Measurements from ENCODE around the gene MS4A18. TPM values are rescaled to one million over a fixed set of nuclear protein-coding genes. Genes with fewer than 3 reads are reported as not detected.

The MS4A18 gene
- total RNA-seq, 1 experiment from 2014 or later: not detected

DNA sequence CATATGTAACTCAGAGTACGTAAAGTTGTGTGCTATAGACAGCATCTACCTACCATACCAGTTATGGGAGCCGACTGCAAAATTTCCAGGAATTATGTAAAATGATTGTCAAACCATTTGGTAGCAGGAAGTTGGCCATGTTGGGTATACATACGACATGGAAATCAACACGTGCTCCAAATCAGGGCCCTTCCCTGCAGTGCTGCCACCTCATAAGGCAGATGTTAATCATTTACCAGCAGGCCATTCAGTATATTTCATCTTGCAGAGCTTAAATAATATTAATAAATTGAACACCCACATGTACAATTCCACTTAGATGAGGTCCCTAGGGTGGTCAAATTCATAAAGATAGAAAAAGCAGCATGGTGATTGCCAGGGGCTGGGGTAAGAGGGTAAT lies 9.8 kb downstream of the MS4A18 start:
- ChIA-PET CTCF (no interaction called here), POLR2A (no interaction called here)
- peaks cover under 1% of the 10 kb centered on the region; the same call in 1 of the 2 replicates for H3K27me3 Mint-ChIP-seq (ENCODE audit: low read depth)
- H3K4me1 Mint-ChIP-seq: no peaks in the 10 kb centered on the region; the same call in 1 of the 2 replicates
- H3K36me3 Mint-ChIP-seq: no peaks in the 10 kb centered on the region
- ATAC-seq: no peak
- no peaks in the 10 kb centered on the region for H3K9me3 Mint-ChIP-seq
- no peak overlapping the region for H3K27ac Mint-ChIP-seq
- TF ChIP-seq JUN (CRISPR knock-in tag; IDR thresholded peaks at IDR 0.05): no peak
- no peak for TF ChIP-seq IRF2 (CRISPR knock-in tag; IDR thresholded peaks at IDR 0.05; ENCODE audit: borderline replicate concordance, low read depth)
- TF ChIP-seq NFATC4 (CRISPR knock-in tag; IDR thresholded peaks at IDR 0.05): no peak
- TF ChIP-seq TP53 (CRISPR knock-in tag; IDR thresholded peaks at IDR 0.05): no peak
- TF ChIP-seq ZNF317 (CRISPR knock-in tag; IDR thresholded peaks at IDR 0.05; ENCODE audit: borderline replicate concordance, low read depth): no peak
- TF ChIP-seq, protein P1, sequence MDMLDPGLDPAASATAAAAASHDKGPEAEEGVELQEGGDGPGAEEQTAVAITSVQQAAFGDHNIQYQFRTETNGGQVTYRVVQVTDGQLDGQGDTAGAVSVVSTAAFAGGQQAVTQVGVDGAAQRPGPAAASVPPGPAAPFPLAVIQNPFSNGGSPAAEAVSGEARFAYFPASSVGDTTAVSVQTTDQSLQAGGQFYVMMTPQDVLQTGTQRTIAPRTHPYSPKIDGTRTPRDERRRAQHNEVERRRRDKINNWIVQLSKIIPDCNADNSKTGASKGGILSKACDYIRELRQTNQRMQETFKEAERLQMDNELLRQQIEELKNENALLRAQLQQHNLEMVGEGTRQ (CRISPR knock-in tag; IDR thresholded peaks at IDR 0.05): no peak
- no peak for TF ChIP-seq NR3C1 (CRISPR knock-in tag; conservative IDR thresholded peaks at IDR 0.05; ENCODE audit: low read depth)
- TF ChIP-seq, protein P2, sequence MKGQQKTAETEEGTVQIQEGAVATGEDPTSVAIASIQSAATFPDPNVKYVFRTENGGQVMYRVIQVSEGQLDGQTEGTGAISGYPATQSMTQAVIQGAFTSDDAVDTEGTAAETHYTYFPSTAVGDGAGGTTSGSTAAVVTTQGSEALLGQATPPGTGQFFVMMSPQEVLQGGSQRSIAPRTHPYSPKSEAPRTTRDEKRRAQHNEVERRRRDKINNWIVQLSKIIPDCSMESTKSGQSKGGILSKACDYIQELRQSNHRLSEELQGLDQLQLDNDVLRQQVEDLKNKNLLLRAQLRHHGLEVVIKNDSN (CRISPR knock-in tag; IDR thresholded peaks at IDR 0.05): no peak
- no peak for TF ChIP-seq TEAD4 (CRISPR knock-in tag; IDR thresholded peaks at IDR 0.05)
- TF ChIP-seq ZNF671 (CRISPR knock-in tag; IDR thresholded peaks at IDR 0.05): no peak
- TF ChIP-seq ZNF219 (CRISPR knock-in tag; IDR thresholded peaks at IDR 0.05; ENCODE audit: borderline replicate concordance): no peak
- TF ChIP-seq, protein P3, sequence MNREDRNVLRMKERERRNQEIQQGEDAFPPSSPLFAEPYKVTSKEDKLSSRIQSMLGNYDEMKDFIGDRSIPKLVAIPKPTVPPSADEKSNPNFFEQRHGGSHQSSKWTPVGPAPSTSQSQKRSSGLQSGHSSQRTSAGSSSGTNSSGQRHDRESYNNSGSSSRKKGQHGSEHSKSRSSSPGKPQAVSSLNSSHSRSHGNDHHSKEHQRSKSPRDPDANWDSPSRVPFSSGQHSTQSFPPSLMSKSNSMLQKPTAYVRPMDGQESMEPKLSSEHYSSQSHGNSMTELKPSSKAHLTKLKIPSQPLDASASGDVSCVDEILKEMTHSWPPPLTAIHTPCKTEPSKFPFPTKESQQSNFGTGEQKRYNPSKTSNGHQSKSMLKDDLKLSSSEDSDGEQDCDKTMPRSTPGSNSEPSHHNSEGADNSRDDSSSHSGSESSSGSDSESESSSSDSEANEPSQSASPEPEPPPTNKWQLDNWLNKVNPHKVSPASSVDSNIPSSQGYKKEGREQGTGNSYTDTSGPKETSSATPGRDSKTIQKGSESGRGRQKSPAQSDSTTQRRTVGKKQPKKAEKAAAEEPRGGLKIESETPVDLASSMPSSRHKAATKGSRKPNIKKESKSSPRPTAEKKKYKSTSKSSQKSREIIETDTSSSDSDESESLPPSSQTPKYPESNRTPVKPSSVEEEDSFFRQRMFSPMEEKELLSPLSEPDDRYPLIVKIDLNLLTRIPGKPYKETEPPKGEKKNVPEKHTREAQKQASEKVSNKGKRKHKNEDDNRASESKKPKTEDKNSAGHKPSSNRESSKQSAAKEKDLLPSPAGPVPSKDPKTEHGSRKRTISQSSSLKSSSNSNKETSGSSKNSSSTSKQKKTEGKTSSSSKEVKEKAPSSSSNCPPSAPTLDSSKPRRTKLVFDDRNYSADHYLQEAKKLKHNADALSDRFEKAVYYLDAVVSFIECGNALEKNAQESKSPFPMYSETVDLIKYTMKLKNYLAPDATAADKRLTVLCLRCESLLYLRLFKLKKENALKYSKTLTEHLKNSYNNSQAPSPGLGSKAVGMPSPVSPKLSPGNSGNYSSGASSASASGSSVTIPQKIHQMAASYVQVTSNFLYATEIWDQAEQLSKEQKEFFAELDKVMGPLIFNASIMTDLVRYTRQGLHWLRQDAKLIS (CRISPR knock-in tag; IDR thresholded peaks at IDR 0.05; ENCODE audit: borderline replicate concordance): no peak
- no peak for TF ChIP-seq JAZF1 (CRISPR knock-in tag; IDR thresholded peaks at IDR 0.05)
- TF ChIP-seq, protein P4, sequence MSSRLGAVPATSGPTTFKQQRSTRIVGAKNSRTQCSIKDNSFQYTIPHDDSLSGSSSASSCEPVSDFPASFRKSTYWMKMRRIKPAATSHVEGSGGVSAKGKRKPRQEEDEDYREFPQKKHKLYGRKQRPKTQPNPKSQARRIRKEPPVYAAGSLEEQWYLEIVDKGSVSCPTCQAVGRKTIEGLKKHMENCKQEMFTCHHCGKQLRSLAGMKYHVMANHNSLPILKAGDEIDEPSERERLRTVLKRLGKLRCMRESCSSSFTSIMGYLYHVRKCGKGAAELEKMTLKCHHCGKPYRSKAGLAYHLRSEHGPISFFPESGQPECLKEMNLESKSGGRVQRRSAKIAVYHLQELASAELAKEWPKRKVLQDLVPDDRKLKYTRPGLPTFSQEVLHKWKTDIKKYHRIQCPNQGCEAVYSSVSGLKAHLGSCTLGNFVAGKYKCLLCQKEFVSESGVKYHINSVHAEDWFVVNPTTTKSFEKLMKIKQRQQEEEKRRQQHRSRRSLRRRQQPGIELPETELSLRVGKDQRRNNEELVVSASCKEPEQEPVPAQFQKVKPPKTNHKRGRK (CRISPR knock-in tag; IDR thresholded peaks at IDR 0.05; ENCODE audit: borderline replicate concordance): no peak
- no peak for TF ChIP-seq ZNF232 (CRISPR knock-in tag; IDR thresholded peaks at IDR 0.05)
- TF ChIP-seq, protein P5, sequence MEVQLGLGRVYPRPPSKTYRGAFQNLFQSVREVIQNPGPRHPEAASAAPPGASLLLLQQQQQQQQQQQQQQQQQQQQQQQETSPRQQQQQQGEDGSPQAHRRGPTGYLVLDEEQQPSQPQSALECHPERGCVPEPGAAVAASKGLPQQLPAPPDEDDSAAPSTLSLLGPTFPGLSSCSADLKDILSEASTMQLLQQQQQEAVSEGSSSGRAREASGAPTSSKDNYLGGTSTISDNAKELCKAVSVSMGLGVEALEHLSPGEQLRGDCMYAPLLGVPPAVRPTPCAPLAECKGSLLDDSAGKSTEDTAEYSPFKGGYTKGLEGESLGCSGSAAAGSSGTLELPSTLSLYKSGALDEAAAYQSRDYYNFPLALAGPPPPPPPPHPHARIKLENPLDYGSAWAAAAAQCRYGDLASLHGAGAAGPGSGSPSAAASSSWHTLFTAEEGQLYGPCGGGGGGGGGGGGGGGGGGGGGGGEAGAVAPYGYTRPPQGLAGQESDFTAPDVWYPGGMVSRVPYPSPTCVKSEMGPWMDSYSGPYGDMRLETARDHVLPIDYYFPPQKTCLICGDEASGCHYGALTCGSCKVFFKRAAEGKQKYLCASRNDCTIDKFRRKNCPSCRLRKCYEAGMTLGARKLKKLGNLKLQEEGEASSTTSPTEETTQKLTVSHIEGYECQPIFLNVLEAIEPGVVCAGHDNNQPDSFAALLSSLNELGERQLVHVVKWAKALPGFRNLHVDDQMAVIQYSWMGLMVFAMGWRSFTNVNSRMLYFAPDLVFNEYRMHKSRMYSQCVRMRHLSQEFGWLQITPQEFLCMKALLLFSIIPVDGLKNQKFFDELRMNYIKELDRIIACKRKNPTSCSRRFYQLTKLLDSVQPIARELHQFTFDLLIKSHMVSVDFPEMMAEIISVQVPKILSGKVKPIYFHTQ (CRISPR knock-in tag; IDR thresholded peaks at IDR 0.05): no peak
- TF ChIP-seq, protein P6, sequence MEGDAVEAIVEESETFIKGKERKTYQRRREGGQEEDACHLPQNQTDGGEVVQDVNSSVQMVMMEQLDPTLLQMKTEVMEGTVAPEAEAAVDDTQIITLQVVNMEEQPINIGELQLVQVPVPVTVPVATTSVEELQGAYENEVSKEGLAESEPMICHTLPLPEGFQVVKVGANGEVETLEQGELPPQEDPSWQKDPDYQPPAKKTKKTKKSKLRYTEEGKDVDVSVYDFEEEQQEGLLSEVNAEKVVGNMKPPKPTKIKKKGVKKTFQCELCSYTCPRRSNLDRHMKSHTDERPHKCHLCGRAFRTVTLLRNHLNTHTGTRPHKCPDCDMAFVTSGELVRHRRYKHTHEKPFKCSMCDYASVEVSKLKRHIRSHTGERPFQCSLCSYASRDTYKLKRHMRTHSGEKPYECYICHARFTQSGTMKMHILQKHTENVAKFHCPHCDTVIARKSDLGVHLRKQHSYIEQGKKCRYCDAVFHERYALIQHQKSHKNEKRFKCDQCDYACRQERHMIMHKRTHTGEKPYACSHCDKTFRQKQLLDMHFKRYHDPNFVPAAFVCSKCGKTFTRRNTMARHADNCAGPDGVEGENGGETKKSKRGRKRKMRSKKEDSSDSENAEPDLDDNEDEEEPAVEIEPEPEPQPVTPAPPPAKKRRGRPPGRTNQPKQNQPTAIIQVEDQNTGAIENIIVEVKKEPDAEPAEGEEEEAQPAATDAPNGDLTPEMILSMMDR (IDR thresholded peaks at IDR 0.05): no peak
- TF ChIP-seq CREB1 (CRISPR knock-in tag; IDR thresholded peaks at IDR 0.05): no peak
- no peak for TF ChIP-seq NR2C2 (CRISPR knock-in tag; IDR thresholded peaks at IDR 0.05)
- DNase-seq (ENCODE audit: low spot score): no peak
- no peak overlapping the region for H3K4me3 Mint-ChIP-seq
